H1 (cell line): Measurements from ENCODE around the gene SLC8A3. TPM values are rescaled to one million over a fixed set of nuclear protein-coding genes. Genes with fewer than 3 reads are reported as not detected.

Experiments
- MAFK ChIP-seq: IDR thresholded peaks from 2 replicates; pipeline ENCODE4 v1.6.1; 2012; ENCODE audit warnings: low read depth, mild to moderate bottlenecking, improper control_type of control experiment, low read length
- TAF7 ChIP-seq: optimal IDR thresholded peaks from 2 replicates; pipeline ENCODE3; 2011; ENCODE audit warnings: low read depth, mild to moderate bottlenecking, inconsistent platforms, low read length, moderate library complexity, borderline replicate concordance
- TEAD4 ChIP-seq: IDR thresholded peaks from 2 replicates; pipeline ENCODE4 v1.6.1; 2012; ENCODE audit warnings: low read depth, low read length, inconsistent platforms, mixed read lengths
- polyA plus RNA-seq, 7 experiments: library from polyadenylated mRNA; depleted of rRNA in 3 of 7; stranded (reverse) in 5 of 7; unstranded in 2 of 7; fragments of >200 nt in 5 of 7; fragments of 200-250 nt in 2 of 7; gene quantifications; 1 replicate in 5 of 7; 2 replicates in 1 of 7; 4 replicates in 1 of 7; pipeline versions ENCODE4 v1.2.1 to v1.2.3, GENCODE V29; 2011 to 2013; ENCODE audit warnings: missing spikeins in 2 of 7, mixed read lengths in 2 of 7
- total RNA-seq: library from RNA; stranded (reverse); fragmentation: NEBNext Ultra II Directional; extraction: Animal tissue kit (Norgen Biotek cat#: 25700); gene quantifications from 2 replicates; pipeline ENCODE4 v1.2.1, GENCODE V29; 2021

SLC8A3 gene
- total and polyA plus RNA-seq, 2 of the 8 experiments (the other 6 are each of a cell fraction or from before 2014, with no cell fraction given), result 0.38 to 1.1 TPM

- no peak for TF ChIP-seq TAF7
- no peak for TF ChIP-seq MAFK
- no peak for TF ChIP-seq TEAD4
- TF ChIP-seq, all 59 proteins: peak for 0
These were observed 7.5 kb downstream of the SLC8A3 start (continued) for GRCh38 chr14:70181276-70181675.
